ENCODE results near the gene CRELD1. TPM values are rescaled to one million over a fixed set of nuclear protein-coding genes. Genes with fewer than 3 reads are reported as not detected.

The CRELD1 gene
- total RNA-seq, 1 experiment from 2014 or later: 8.3 TPM

DNA sequence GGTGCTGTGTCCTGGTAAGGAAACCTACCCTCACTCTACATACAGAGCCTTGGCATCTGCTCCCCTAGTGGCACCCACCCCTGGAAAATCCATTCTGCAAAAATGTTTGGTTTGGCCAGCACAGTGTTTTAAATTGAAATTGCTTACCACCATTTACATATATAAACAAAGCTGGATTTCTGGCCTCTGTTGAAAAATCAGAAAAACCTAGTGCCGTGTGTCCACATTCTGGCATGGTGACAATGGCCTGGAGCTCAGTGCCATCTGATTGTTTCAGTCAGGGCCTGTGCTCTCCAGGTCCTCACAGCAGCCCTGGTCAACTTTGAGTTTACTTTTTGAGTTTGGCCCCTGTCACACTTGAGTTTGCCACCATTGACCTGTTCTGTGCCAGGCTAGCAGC is 19.6 kb upstream of the CRELD1 start:
- no peak overlapping the region for H3K4me3 ChIP-seq
- no peaks in the 10 kb centered on the region for H3K9me3 ChIP-seq (replicated peaks)
- H3K36me3 ChIP-seq: no peaks in the 10 kb centered on the region
- no peak overlapping the region for H3K27ac ChIP-seq
- no peaks in the 10 kb centered on the region for H3K27me3 ChIP-seq
- no peak for DNase-seq
- H3K4me1 ChIP-seq: no peaks in the 10 kb centered on the region

DNA sequence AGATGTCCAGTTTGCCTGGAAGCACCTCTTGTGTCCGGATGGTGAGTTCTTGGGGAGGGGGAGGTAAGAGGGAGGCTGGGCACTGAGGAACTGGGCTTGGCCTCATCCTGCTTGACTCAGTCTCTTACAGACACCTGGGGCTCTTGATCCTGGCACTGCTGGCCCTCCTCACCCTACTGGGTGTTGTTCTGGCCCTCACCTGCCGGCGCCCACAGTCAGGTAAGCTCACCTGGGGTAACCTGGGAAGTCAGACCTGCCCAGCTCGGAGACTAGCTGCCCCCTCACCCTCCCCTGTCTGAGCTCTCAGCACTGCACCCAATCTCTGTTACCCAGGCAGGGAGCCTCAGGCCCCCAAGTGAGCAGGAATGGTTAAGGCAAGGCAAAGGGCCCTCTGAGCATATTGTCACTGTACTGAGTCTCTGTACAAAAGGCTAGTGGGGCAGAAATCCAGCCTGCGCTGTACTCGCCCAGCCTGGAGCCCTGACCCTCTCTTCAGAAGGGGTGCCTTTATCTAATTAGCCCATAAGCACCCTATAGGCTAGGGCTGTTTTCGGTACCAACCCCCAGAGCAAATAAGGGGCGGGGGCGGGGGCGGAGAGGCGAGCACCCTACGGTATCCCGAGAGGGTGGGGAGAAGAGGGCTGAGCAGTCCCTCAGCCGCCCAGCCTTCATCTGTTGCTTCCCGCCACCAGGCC is 18.9 kb upstream of the CRELD1 start:
- Histone ChIP-seq H3K27ac (no peak overlapping the region), H3K27me3 (no peaks in the 10 kb centered on the region), H3K36me3 (no peaks in the 10 kb centered on the region), H3K4me3 (peak overlapping the region; percentile 64), H3K4me1 (no peaks in the 10 kb centered on the region), H3K9me3 (replicated peaks) (no peaks in the 10 kb centered on the region)
- peak; percentile 42 to 58 for DNase-seq

DNA sequence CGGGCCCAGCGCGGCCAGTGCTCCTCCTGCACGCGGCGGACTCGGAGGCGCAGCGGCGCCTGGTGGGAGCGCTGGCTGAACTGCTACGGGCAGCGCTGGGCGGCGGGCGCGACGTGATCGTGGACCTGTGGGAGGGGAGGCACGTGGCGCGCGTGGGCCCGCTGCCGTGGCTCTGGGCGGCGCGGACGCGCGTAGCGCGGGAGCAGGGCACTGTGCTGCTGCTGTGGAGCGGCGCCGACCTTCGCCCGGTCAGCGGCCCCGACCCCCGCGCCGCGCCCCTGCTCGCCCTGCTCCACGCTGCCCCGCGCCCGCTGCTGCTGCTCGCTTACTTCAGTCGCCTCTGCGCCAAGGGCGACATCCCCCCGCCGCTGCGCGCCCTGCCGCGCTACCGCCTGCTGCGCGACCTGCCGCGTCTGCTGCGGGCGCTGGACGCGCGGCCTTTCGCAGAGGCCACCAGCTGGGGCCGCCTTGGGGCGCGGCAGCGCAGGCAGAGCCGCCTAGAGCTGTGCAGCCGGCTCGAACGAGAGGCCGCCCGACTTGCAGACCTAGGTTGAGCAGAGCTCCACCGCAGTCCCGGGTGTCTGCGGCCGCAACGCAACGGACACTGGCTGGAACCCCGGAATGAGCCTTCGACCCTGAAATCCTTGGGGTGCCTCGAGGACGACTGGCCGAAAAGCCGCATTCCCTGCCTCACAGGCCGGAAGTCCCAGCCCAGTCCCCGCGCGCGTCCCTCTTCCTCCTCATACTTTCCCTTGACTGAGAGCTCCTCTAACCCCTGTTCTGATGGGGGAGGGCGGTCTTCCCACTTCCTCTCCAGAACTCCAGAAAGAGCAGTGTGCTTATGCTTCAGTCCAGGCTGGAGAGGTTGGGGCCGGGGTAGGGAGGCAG is 18.1 kb upstream of the CRELD1 start:
- Histone ChIP-seq H3K4me3 (peak overlapping the region; percentile 64), H3K9me3 (replicated peaks) (no peaks in the 10 kb centered on the region), H3K4me1 (no peaks in the 10 kb centered on the region), H3K27ac (peak overlapping the region; percentile 3; the same call in 1 of the 2 replicates), H3K27me3 (no peaks in the 10 kb centered on the region), H3K36me3 (no peaks in the 10 kb centered on the region)
- peak; percentile 62 to 69 for DNase-seq

DNA sequence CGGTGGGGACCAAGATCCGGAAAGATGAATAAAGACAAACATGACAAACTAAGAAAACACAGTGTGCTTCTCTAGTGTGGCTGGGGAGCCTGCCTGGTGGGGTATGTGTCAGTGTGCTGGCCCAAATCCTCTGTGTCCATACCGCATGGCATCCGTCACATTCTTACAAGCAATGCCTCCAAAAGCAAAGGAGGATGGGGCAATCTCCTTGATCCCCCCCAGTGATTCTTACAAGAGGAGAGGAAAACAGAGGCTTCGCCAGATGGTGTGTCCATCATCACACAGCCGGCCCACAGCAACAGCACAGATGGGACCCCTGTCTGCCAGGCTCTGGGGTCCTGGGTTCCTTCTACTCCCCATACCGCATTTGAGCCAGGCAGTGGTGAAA is 17.3 kb upstream of the CRELD1 start:
- no peaks in the 10 kb centered on the region for H3K4me1 ChIP-seq
- no peaks in the 10 kb centered on the region for H3K9me3 ChIP-seq (replicated peaks)
- peak overlapping the region; percentile 1; the same call in 1 of the 2 replicates for H3K27ac ChIP-seq
- peak overlapping the region; percentile 64 for H3K4me3 ChIP-seq
- no peaks in the 10 kb centered on the region for H3K27me3 ChIP-seq
- peak; percentile 25 to 49 for DNase-seq
- no peaks in the 10 kb centered on the region for H3K36me3 ChIP-seq

DNA sequence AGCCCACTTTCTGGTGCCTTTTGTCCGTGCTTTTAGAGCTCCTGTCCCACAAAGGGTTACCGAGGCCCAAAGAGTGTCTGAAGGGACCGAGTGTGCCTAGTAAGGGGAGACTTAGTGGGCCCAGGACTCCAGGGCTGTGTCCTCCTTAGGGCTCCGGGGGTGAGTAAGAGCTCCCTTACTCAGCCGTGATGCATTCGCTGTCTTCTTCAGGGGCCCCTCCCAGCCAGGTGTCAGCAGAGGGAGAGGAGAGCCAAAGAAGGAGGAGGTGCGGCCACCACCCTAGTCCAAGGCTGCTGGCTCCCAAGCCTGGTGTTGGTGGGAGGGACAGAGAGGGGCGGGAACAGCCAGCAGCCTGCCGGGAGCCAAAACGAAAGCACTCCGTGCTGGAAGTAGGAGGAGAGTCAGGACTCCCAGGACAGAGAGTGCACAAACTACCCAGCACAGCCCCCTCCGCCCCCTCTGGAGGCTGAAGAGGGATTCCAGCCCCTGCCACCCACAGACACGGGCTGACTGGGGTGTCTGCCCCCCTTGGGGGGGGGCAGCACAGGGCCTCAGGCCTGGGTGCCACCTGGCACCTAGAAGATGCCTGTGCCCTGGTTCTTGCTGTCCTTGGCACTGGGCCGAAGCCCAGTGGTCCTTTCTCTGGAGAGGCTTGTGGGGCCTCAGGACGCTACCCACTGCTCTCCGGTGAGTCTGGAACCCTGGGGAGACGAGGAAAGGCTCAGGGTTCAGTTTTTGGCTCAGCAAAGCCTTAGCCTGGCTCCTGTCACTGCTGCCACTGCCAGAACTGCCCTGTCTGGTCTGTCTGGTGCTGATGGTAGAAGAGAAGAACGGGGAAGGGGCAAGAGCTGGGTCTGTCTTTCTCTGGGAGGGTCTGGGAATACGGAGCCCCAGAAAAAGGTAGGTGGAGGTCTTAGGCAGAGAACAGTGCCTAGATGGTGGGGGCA is 16.6 kb upstream of the CRELD1 start, which contains the start of gene IL17RC:
TSS of gene IL17RC (plus strand) at position 365 of the 947 bp plus-strand sequence. CDS start at position 583, 218 bp downstream.
- Histone ChIP-seq H3K36me3 (no peaks in the 10 kb centered on the region), H3K9me3 (replicated peaks) (no peaks in the 10 kb centered on the region), H3K4me1 (no peaks in the 10 kb centered on the region), H3K4me3 (peak within 1 kb of the TSS; percentile 64), H3K27me3 (no peaks in the 10 kb centered on the region), H3K27ac (peak within 1 kb of the TSS; percentile 3; the same call in 1 of the 2 replicates)
- DNase-seq: peak; percentile 86 to 87

DNA sequence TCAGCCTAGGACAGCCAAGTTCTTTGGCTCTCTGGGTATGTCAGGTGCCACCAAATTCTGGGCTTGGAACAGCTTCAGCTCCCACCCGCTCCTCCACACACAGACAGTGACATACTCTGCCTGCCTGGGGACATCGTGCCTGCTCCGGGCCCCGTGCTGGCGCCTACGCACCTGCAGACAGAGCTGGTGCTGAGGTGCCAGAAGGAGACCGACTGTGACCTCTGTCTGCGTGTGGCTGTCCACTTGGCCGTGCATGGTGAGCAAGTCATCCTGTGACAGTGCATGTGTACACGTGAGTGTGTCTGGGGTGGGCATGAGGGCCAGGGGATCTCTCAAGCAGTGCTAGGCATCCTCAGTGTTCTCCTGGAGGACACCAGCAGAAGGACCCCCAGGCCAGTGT is 15.8 kb upstream of the CRELD1 start:
- H3K36me3 ChIP-seq: no peaks in the 10 kb centered on the region
- H3K9me3 ChIP-seq (replicated peaks): no peaks in the 10 kb centered on the region
- H3K27me3 ChIP-seq: no peaks in the 10 kb centered on the region
- H3K4me3 ChIP-seq: no peak overlapping the region
- H3K4me1 ChIP-seq: no peaks in the 10 kb centered on the region
- no peak overlapping the region for H3K27ac ChIP-seq
- no peak for DNase-seq

DNA sequence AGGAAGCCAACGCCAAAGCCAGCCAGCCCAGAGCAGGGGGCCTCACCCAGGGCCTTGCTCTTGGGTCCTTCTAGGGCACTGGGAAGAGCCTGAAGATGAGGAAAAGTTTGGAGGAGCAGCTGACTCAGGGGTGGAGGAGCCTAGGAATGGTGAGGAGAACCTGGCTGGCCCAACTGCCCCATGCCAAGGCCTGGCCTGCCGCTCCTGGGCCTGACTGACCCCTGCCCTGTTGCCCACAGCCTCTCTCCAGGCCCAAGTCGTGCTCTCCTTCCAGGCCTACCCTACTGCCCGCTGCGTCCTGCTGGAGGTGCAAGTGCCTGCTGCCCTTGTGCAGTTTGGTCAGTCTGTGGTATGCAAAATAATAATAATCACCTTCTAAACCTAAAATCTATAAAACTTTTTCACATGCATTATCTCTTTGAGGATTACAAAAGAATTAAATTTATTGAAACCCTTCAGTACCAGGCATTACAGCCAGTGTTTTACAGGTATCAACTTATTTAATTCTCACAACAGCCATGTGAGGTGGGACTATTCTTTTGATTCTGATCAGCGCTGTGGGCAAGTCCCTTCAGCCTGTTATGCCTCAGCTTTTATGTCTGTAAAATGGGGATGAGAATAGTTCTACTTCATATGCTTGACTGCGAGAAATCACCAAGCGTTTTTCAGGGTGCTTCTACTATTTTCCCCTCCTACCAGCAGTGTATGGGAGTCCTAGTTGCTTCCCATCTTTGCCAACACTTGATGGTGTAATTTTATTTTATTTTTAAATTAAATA is 15.2 kb upstream of the CRELD1 start:
- DNase-seq: no peak
- Histone ChIP-seq H3K27ac (no peak overlapping the region), H3K36me3 (no peaks in the 10 kb centered on the region), H3K4me1 (no peaks in the 10 kb centered on the region), H3K4me3 (no peak overlapping the region), H3K27me3 (no peaks in the 10 kb centered on the region), H3K9me3 (replicated peaks) (no peaks in the 10 kb centered on the region)

DNA sequence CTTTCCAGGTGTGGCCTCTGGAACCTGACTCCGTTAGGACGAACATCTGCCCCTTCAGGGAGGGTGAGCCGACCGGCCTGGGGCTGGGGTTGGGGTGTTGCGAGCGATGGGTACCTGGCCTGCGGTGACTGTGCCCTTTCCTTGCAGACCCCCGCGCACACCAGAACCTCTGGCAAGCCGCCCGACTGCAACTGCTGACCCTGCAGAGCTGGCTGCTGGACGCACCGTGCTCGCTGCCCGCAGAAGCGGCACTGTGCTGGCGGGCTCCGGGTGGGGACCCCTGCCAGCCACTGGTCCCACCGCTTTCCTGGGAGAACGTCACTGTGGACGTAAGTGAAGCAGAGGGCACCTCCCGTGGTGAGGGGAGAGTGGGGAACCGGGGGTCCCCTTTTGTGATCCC is 5.5 kb upstream of the CRELD1 start:
- no peaks in the 10 kb centered on the region for H3K9me3 ChIP-seq (replicated peaks)
- no peaks in the 10 kb centered on the region for H3K36me3 ChIP-seq
- no peaks in the 10 kb centered on the region for H3K4me1 ChIP-seq
- H3K4me3 ChIP-seq: no peak overlapping the region
- no peaks in the 10 kb centered on the region for H3K27me3 ChIP-seq
- H3K27ac ChIP-seq: no peak overlapping the region
- DNase-seq: no peak

DNA sequence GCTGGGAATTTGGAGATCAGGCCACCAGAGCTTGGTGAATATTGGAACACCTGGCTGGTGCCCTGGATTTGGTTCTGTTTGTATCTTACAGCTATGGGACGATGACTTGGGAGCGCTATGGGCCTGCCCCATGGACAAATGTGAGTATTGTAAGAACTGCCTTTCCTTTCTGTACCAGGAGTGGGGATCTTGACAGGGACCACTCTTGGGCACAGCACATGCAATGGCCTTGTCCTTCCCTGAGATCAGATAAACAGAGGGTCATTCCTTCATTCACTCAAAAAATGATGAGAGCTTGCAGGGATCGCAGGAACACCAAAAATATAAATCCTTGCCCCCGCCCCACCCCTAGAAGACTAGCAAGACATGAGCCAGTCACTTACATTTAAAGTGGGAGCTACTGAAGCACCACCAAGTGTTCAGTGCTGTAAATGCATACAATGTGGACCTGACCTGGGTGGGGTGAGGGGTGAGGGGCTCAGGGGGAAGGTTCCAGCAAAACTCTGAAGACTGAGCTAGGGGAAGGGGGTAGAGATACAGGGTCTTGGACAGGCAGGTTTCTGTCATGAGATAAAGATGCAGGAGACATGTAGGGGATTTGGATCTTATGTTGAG is 2.7 kb upstream of the CRELD1 start:
- no peak overlapping the region for H3K27ac ChIP-seq
- no peaks in the 10 kb centered on the region for H3K9me3 ChIP-seq (replicated peaks)
- no peaks in the 10 kb centered on the region for H3K36me3 ChIP-seq
- no peaks in the 10 kb centered on the region for H3K4me1 ChIP-seq
- no peak overlapping the region for H3K4me3 ChIP-seq
- no peak for DNase-seq
- H3K27me3 ChIP-seq: no peaks in the 10 kb centered on the region

DNA sequence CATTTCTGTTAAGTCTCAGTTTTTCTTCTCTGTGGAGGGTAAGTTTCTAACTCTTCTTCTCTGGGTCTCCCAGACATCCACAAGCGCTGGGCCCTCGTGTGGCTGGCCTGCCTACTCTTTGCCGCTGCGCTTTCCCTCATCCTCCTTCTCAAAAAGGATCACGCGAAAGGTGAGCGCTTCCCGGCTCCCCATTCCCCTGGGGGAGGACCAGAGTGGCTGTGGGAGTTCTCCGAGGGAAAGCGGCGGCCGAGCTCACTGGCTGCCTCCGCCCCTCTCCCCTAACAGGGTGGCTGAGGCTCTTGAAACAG is 1.1 kb upstream of the CRELD1 start:
- Histone ChIP-seq H3K4me1 (no peaks in the 10 kb centered on the region), H3K4me3 (peak overlapping the region; percentile 92), H3K27me3 (no peaks in the 10 kb centered on the region), H3K27ac (peak overlapping the region; percentile 56), H3K36me3 (no peaks in the 10 kb centered on the region), H3K9me3 (replicated peaks) (no peaks in the 10 kb centered on the region)
- DNase-seq: no peak

DNA sequence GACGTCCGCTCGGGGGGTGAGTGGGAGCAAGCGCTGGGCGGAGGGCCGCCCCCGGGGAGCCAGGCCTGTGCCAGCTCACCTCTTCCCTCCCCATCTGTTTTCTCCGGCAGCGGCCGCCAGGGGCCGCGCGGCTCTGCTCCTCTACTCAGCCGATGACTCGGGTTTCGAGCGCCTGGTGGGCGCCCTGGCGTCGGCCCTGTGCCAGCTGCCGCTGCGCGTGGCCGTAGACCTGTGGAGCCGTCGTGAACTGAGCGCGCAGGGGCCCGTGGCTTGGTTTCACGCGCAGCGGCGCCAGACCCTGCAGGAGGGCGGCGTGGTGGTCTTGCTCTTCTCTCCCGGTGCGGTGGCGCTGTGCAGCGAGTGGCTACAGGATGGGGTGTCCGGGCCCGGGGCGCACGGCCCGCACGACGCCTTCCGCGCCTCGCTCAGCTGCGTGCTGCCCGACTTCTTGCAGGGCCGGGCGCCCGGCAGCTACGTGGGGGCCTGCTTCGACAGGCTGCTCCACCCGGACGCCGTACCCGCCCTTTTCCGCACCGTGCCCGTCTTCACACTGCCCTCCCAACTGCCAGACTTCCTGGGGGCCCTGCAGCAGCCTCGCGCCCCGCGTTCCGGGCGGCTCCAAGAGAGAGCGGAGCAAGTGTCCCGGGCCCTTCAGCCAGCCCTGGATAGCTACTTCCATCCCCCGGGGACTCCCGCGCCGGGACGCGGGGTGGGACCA is 632 bp upstream of the CRELD1 start:
- Histone ChIP-seq H3K27me3 (no peaks in the 10 kb centered on the region), H3K4me1 (no peaks in the 10 kb centered on the region), H3K4me3 (peak overlapping the region; percentile 92), H3K9me3 (replicated peaks) (no peaks in the 10 kb centered on the region), H3K36me3 (no peaks in the 10 kb centered on the region), H3K27ac (peak overlapping the region; percentile 56)
- DNase-seq: peak; percentile 89 to 90

DNA sequence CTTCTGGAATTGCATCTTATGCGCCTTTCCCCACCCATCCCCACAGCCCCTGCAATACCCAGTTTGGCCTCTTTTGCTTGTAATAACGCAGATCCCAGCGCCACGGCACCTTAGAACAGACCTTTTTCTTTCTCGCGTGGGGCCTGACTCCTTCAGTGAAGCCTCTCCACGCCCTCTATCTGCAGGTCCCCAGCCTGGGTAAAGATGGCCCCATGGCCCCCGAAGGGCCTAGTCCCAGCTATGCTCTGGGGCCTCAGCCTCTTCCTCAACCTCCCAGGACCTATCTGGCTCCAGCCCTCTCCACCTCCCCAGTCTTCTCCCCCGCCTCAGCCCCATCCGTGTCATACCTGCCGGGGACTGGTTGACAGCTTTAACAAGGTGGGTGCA is 594 bp downstream of the CRELD1 start:
- DNase-seq: peak in 1 of 2 experiments; percentile 37

DNA sequence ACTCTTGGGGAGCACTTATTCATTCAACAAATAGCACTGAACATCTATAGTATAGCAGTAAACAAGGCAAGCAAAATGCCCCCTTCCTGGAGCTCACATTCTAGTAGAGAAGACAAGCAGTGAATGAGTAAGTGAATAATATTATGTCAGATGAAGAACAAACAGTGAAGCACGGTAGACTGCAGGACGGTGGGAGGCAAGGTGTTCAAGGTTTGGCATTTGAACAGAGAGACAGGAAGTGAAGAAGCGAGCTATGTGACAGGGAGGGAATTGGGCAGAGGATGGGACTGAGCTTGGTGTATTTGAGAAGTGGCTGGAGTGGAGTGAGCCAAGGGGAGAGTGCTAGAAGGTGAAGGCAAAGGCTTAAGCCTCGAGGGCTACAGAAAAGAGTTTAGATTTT is 1.4 kb downstream of the CRELD1 start:
- Histone ChIP-seq H3K9me3 (replicated peaks) (no peaks in the 10 kb centered on the region), H3K27ac (no peak overlapping the region), H3K27me3 (no peaks in the 10 kb centered on the region), H3K4me1 (no peaks in the 10 kb centered on the region), H3K36me3 (no peaks in the 10 kb centered on the region), H3K4me3 (no peak overlapping the region)
- no peak for DNase-seq

More for the DNA sequence above, 594 bp downstream of the CRELD1 start:
- Histone ChIP-seq H3K27ac (peak overlapping the region; percentile 56), H3K4me1 (no peaks in the 10 kb centered on the region), H3K9me3 (replicated peaks) (no peaks in the 10 kb centered on the region), H3K4me3 (peak overlapping the region; percentile 92), H3K36me3 (no peaks in the 10 kb centered on the region), H3K27me3 (no peaks in the 10 kb centered on the region)
